EL (cell line): ENCODE data around the gene CPA5.
"Not testable (repeated sequence)": the region's sequence is repeated elsewhere in the genome, so short reads cannot be mapped to it uniquely, and the experiment has no call there.

Experiments
- DNase-seq: peaks from one replicate; pipeline ENCODE4 v3.0.0-alpha.2; 2016

CPA5 gene

GRCh38 chr7:130361681-130362080, 17.1 kb downstream of the CPA5 start:
- DNase-seq = no peak

GRCh38 chr7:130362251-130362816, 17.7 kb downstream of the CPA5 start:
- no peak for DNase-seq

GRCh38 chr7:130363026-130363847, 18.6 kb downstream of the CPA5 start:
- DNase-seq = peak; percentile 98

- no peak for DNase-seq
Measured at GRCh38 chr7:130364451-130364850, 19.8 kb downstream of the CPA5 start.

GRCh38 chr7:130365088-130365487, 20.5 kb downstream of the CPA5 start:
- no peak for DNase-seq

GRCh38 chr7:130365511-130366441, 21.2 kb downstream of the CPA5 start:
- DNase-seq = peak; percentile 88

- peak; percentile 50 for DNase-seq
Measured at GRCh38 chr7:130366564-130366963, 21.9 kb downstream of the CPA5 start.

GRCh38 chr7:130367088-130367755, 22.6 kb downstream of the CPA5 start:
- DNase-seq = no peak

- DNase-seq = no peak
Measured at GRCh38 chr7:130367836-130368746, 23.5 kb downstream of the CPA5 start.

GRCh38 chr7:130369110-130369711, 24.6 kb downstream of the CPA5 start:
- peak; percentile 75 for DNase-seq

- peak; percentile 28 for DNase-seq
Measured at GRCh38 chr7:130369831-130370550, 25.4 kb downstream of the CPA5 start.

- DNase-seq = peak; percentile 50
Measured at GRCh38 chr7:130371046-130371445, 26.4 kb downstream of the CPA5 start.

GRCh38 chr7:130372402-130373165, 28.0 kb downstream of the CPA5 start:
- no peak for DNase-seq

GRCh38 chr7:130374507-130374906, 29.9 kb downstream of the CPA5 start:
- no peak for DNase-seq

- DNase-seq = not testable (repeated sequence)
Measured at GRCh38 chr7:130376461-130376860, 31.8 kb downstream of the CPA5 start.

GRCh38 chr7:130377178-130377577, 32.6 kb downstream of the CPA5 start:
- no peak for DNase-seq

- DNase-seq = no peak
Measured at GRCh38 chr7:130379019-130379418, 34.4 kb downstream of the CPA5 start.

GRCh38 chr7:130379532-130379920, 34.9 kb downstream of the CPA5 start:
- no peak for DNase-seq

GRCh38 chr7:130379921-130380860, 35.6 kb downstream of the CPA5 start, which contains the start of gene CPA1:
CPA1 (plus strand) TSS chr7:130380494; CDS start chr7:130380521, 27 bp downstream.
- DNase-seq = no peak
